Globus pallidus (tissue), 1 donor: ENCODE data around the gene KLK13.

ENCODE experiments used
- DNase-seq: peaks from one replicate; pipeline ENCODE4 v3.0.0-alpha.2; 2015; ENCODE audit warnings: low spot score

KLK13 gene

GRCh38 chr19:51064534-51065220 is at the start of gene KLK13:
Gene KLK13, minus strand, starts transcription at chr19:51065092. Its CDS starts 25 bp downstream, at chr19:51065067.
- no peak for DNase-seq

- no peak for DNase-seq
Measured at GRCh38 chr19:51114087-51114729, 49.3 kb upstream of the KLK13 start.

- no peak for DNase-seq
Measured at GRCh38 chr19:51111606-51112005, 46.7 kb upstream of the KLK13 start.

GRCh38 chr19:51110666-51110971 is 45.7 kb upstream of the KLK13 start:
- DNase-seq = no peak

- DNase-seq = no peak
Measured at GRCh38 chr19:51108805-51109146, 43.9 kb upstream of the KLK13 start.

GRCh38 chr19:51108066-51108804 is 43.3 kb upstream of the KLK13 start, which contains the start of gene CTU1:
Gene CTU1, minus strand, starts transcription at chr19:51108409. Its CDS starts 3,840 bp downstream, at chr19:51104569.
- peak; percentile 100 for DNase-seq

- DNase-seq = no peak
Measured at GRCh38 chr19:51107406-51108065, 42.6 kb upstream of the KLK13 start.

GRCh38 chr19:51103926-51104341 is 39.0 kb upstream of the KLK13 start:
- no peak for DNase-seq

- DNase-seq = no peak
Measured at GRCh38 chr19:51102991-51103390, 38.1 kb upstream of the KLK13 start.

- no peak for DNase-seq
Measured at GRCh38 chr19:51101171-51101865, 36.4 kb upstream of the KLK13 start.

GRCh38 chr19:51100601-51101000 is 35.7 kb upstream of the KLK13 start:
- no peak for DNase-seq

- no peak for DNase-seq
Measured at GRCh38 chr19:51099047-51099382, 34.1 kb upstream of the KLK13 start.

GRCh38 chr19:51098365-51099046 is 33.6 kb upstream of the KLK13 start:
- no peak for DNase-seq

GRCh38 chr19:51097796-51098195 is 32.9 kb upstream of the KLK13 start:
- DNase-seq = no peak

- DNase-seq = peak; percentile 29
Measured at GRCh38 chr19:51097166-51097738, 32.4 kb upstream of the KLK13 start.

GRCh38 chr19:51096473-51097165 is 31.7 kb upstream of the KLK13 start:
- DNase-seq = no peak

- DNase-seq = no peak
Measured at GRCh38 chr19:51094696-51095279, 29.9 kb upstream of the KLK13 start.

GRCh38 chr19:51093510-51094345 is 28.8 kb upstream of the KLK13 start:
- no peak for DNase-seq

GRCh38 chr19:51093101-51093500 is 28.2 kb upstream of the KLK13 start:
- peak; percentile 33 for DNase-seq
